22Rv1 (cell line): ENCODE results near the gene PIGB.

ENCODE experiments used
- CTCF ChIP-seq: fragments of 450-650 bp; IDR thresholded peaks from 2 replicates; pipeline ENCODE4 v1.5.1; 2017; ENCODE audit warnings: mild to moderate bottlenecking
- ZFX ChIP-seq: fragments of 450-650 bp; IDR thresholded peaks from 2 replicates; pipeline ENCODE4 v1.6.1; 2017; ENCODE audit warnings: antibody characterized with exemption, borderline replicate concordance

- TF ChIP-seq CTCF (no peak), ZFX (no peak)
These were observed 18.1 kb downstream of the PIGB start for GRCh38 chr15:55337160-55337559.
